NCI-H526 (cell line): Measurements from ENCODE around the gene MICU1.
"Not testable (repeated sequence)": the region's sequence is repeated elsewhere in the genome, so short reads cannot be mapped to it uniquely, and the experiment has no call there.

ENCODE experiments used
- DNase-seq, 2 experiments: peaks; one replicate each; lab custom pipeline; 2025; lab: John Stamatoyannopoulos, UW

Gene MICU1

GRCh38 chr10:72326665-72327603 lies 298.9 kb downstream of the MICU1 start:
- DNase-seq: not testable (repeated sequence)

GRCh38 chr10:72325243-72326175 lies 300.4 kb downstream of the MICU1 start:
- DNase-seq: peak; percentile 64 to 87

- no peak for DNase-seq
These were observed 302.1 kb downstream of the MICU1 start for GRCh38 chr10:72323771-72324191.

GRCh38 chr10:72323108-72323749 lies 302.6 kb downstream of the MICU1 start:
- DNase-seq: no peak

GRCh38 chr10:72322280-72323058 lies 303.4 kb downstream of the MICU1 start:
- DNase-seq: no peak

- DNase-seq: no peak
These were observed 303.9 kb downstream of the MICU1 start for GRCh38 chr10:72322030-72322279.

- DNase-seq: peak in 1 of 2 experiments; percentile 55
These were observed 304.4 kb downstream of the MICU1 start for GRCh38 chr10:72321248-72322029.

- DNase-seq: peak; percentile 82 to 83
These were observed 305.1 kb downstream of the MICU1 start for GRCh38 chr10:72320676-72321247.

GRCh38 chr10:72319416-72320254 lies 306.2 kb downstream of the MICU1 start:
- DNase-seq: peak in 1 of 2 experiments; percentile 57

- no peak for DNase-seq
These were observed 307.2 kb downstream of the MICU1 start for GRCh38 chr10:72318418-72319262.
